ENCODE data around the gene PRF1.

DNA sequence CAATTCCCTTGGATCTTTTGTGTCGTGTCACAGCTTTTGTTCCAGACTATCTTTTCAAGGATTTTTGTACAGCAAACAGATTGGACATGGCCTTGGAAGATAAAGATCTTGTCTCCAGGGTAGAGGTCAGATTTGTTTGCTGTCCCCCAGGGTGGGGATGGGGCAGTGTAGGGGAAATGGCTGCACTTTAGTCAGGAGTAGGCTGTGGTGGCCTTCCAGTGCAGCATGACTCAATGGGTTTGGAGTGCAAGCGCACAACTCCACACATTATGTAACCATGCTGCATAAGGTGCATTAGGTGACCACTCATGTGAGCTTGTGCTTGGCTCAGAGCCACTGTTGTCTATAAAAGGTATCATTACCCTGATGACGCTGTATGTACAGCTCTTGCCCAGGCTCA, 45.9 kb upstream of the PRF1 start:
- TF ChIP-seq, protein P1, sequence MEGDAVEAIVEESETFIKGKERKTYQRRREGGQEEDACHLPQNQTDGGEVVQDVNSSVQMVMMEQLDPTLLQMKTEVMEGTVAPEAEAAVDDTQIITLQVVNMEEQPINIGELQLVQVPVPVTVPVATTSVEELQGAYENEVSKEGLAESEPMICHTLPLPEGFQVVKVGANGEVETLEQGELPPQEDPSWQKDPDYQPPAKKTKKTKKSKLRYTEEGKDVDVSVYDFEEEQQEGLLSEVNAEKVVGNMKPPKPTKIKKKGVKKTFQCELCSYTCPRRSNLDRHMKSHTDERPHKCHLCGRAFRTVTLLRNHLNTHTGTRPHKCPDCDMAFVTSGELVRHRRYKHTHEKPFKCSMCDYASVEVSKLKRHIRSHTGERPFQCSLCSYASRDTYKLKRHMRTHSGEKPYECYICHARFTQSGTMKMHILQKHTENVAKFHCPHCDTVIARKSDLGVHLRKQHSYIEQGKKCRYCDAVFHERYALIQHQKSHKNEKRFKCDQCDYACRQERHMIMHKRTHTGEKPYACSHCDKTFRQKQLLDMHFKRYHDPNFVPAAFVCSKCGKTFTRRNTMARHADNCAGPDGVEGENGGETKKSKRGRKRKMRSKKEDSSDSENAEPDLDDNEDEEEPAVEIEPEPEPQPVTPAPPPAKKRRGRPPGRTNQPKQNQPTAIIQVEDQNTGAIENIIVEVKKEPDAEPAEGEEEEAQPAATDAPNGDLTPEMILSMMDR (conservative IDR thresholded peaks at IDR 0.05; ENCODE audit: low read depth in 2 of 2), result no peak
- TF ChIP-seq CREB1 (CRISPR knock-in tag; IDR thresholded peaks at IDR 0.05; ENCODE audit: low read depth) (no peak), POLR2AphosphoS5 (IDR thresholded peaks at IDR 0.05; ENCODE audit: low read depth) (no peak), EZH2phosphoT487 (IDR thresholded peaks at IDR 0.05; ENCODE audit: unreplicated experiment) (no peak), EZH2 (IDR thresholded peaks at IDR 0.05; ENCODE audit: low read depth, unreplicated experiment) (no peak), JUNB (IDR thresholded peaks at IDR 0.05; ENCODE audit: unreplicated experiment) (no peak)
- TF ChIP-seq, protein P2, sequence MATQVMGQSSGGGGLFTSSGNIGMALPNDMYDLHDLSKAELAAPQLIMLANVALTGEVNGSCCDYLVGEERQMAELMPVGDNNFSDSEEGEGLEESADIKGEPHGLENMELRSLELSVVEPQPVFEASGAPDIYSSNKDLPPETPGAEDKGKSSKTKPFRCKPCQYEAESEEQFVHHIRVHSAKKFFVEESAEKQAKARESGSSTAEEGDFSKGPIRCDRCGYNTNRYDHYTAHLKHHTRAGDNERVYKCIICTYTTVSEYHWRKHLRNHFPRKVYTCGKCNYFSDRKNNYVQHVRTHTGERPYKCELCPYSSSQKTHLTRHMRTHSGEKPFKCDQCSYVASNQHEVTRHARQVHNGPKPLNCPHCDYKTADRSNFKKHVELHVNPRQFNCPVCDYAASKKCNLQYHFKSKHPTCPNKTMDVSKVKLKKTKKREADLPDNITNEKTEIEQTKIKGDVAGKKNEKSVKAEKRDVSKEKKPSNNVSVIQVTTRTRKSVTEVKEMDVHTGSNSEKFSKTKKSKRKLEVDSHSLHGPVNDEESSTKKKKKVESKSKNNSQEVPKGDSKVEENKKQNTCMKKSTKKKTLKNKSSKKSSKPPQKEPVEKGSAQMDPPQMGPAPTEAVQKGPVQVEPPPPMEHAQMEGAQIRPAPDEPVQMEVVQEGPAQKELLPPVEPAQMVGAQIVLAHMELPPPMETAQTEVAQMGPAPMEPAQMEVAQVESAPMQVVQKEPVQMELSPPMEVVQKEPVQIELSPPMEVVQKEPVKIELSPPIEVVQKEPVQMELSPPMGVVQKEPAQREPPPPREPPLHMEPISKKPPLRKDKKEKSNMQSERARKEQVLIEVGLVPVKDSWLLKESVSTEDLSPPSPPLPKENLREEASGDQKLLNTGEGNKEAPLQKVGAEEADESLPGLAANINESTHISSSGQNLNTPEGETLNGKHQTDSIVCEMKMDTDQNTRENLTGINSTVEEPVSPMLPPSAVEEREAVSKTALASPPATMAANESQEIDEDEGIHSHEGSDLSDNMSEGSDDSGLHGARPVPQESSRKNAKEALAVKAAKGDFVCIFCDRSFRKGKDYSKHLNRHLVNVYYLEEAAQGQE (IDR thresholded peaks at IDR 0.05; ENCODE audit: unreplicated experiment), result no peak
